ENCODE data around the gene RPP25L.

Gene RPP25L

GRCh38 chr9:34585946-34586669 lies 25.8 kb downstream of the RPP25L start:
- in situ Hi-C loops (cut with MboI; ENCODE audit: low sequenced_read_pairs, unreplicated experiment), result no loop called here
- no peak for DNase-seq (ENCODE audit: low spot score)
- TF ChIP-seq, protein P1, sequence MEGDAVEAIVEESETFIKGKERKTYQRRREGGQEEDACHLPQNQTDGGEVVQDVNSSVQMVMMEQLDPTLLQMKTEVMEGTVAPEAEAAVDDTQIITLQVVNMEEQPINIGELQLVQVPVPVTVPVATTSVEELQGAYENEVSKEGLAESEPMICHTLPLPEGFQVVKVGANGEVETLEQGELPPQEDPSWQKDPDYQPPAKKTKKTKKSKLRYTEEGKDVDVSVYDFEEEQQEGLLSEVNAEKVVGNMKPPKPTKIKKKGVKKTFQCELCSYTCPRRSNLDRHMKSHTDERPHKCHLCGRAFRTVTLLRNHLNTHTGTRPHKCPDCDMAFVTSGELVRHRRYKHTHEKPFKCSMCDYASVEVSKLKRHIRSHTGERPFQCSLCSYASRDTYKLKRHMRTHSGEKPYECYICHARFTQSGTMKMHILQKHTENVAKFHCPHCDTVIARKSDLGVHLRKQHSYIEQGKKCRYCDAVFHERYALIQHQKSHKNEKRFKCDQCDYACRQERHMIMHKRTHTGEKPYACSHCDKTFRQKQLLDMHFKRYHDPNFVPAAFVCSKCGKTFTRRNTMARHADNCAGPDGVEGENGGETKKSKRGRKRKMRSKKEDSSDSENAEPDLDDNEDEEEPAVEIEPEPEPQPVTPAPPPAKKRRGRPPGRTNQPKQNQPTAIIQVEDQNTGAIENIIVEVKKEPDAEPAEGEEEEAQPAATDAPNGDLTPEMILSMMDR (IDR thresholded peaks at IDR 0.05; ENCODE audit: borderline replicate concordance, control extremely low read depth, extremely low read depth, insufficient read depth, missing control alignments), result no peak

DNA sequence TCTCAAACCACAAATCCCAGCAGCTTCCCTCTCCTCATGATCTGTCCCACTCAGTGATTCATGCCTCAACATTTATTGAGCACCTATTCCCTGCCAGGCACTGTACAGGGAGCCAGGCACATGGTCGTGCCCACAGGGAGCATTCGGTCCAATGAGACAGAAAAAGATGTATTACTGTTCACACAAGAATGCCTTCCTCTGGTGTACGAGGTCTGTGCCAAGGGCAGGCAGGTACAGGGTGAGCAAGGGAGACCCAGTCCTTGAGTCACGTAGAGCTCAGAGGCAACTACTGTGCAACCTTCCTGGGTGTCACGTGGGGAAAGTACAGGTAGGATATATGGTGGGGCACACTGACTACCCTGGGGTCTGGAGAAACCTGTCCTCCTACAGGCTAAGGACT lies 26.9 kb downstream of the RPP25L start:
- TF ChIP-seq, protein P1 (IDR thresholded peaks at IDR 0.05; ENCODE audit: borderline replicate concordance, control extremely low read depth, extremely low read depth, insufficient read depth, missing control alignments), result no peak
- DNase-seq (ENCODE audit: low spot score), result no peak
- in situ Hi-C loops (cut with MboI; ENCODE audit: low sequenced_read_pairs, unreplicated experiment), result no loop called here

GRCh38 chr9:34582787-34583186 lies 29.1 kb downstream of the RPP25L start:
- in situ Hi-C loops (cut with MboI; ENCODE audit: low sequenced_read_pairs, unreplicated experiment), result no loop called here
- TF ChIP-seq, protein P1 (IDR thresholded peaks at IDR 0.05; ENCODE audit: borderline replicate concordance, control extremely low read depth, extremely low read depth, insufficient read depth, missing control alignments), result no peak
- no peak for DNase-seq (ENCODE audit: low spot score)

DNA sequence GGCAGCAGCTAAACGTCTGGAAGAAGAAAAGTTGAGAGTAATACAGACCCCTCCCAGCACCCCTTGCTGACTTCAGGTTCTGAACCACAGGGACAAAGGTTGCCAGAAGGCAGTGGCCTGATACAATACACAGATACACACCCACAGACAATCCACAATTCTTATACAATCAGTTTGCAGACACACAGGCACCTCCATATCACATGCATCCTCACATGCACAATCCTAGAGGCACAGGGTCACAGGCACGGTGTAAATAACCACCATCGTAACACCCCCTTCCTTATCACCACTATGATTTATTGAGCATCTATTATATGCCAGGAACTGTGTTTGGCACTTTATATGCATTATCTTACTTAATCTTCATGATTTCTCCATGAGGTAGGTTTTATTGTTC lies 30.6 kb downstream of the RPP25L start:
- TF ChIP-seq, protein P1 (IDR thresholded peaks at IDR 0.05; ENCODE audit: borderline replicate concordance, control extremely low read depth, extremely low read depth, insufficient read depth, missing control alignments), result no peak
- no peak for DNase-seq (ENCODE audit: low spot score)
- in situ Hi-C loops (cut with MboI; ENCODE audit: low sequenced_read_pairs, unreplicated experiment), result no loop called here

GRCh38 chr9:34580358-34580757 lies 31.5 kb downstream of the RPP25L start:
- TF ChIP-seq, protein P1 (IDR thresholded peaks at IDR 0.05; ENCODE audit: borderline replicate concordance, control extremely low read depth, extremely low read depth, insufficient read depth, missing control alignments), result no peak
- in situ Hi-C loops (cut with MboI; ENCODE audit: low sequenced_read_pairs, unreplicated experiment), result no loop called here
- no peak for DNase-seq (ENCODE audit: low spot score)

DNA sequence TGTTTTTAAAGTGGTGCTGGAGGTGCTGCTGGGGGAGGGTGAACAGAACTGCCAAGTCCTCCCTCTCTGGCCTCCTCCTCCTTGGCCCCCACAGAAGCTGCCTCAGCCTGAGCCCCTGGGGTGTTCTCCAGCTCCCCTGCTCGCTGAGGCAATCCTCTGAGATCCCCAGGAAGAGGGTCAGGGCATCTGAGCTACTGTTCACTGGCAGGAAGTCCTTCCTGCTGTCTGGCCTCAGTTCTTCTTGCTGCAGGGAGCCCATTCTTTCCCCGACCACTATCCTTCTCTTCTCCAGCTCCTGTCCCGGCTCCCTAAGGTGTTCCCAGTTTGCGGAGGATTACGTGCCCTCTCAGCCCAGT lies 32.1 kb downstream of the RPP25L start:
- TF ChIP-seq, protein P1 (IDR thresholded peaks at IDR 0.05; ENCODE audit: borderline replicate concordance, control extremely low read depth, extremely low read depth, insufficient read depth, missing control alignments), result no peak
- in situ Hi-C loops (cut with MboI; ENCODE audit: low sequenced_read_pairs, unreplicated experiment), result no loop called here
- DNase-seq (ENCODE audit: low spot score), result no peak

All from GM13976 (cell line).